Stimulated activated CD8-positive, alpha-beta memory T cell treated with anti-CD3 and anti-CD28 coated beads, Interleukin-15, amount 100 ng/mL, for 24 hours (primary cell): ENCODE results near the gene CCNO.

Experiments used
- DNase-seq: peaks from one replicate; pipeline ENCODE4 v3.0.0-alpha.2; 2020; ENCODE audit warnings: low read depth

The CCNO gene

GRCh38 chr5:55232985-55233928 lies at the start of gene CCNO:
Gene CCNO, minus strand, starts transcription at chr5:55233608. Its CDS starts 85 bp downstream, at chr5:55233523.
- no peak for DNase-seq

- no peak for DNase-seq
Observed at GRCh38 chr5:55278778-55279177, 45.4 kb upstream of the CCNO start.

- DNase-seq, result no peak
Observed at GRCh38 chr5:55276771-55277170, 43.4 kb upstream of the CCNO start.

GRCh38 chr5:55258339-55258738 lies 24.9 kb upstream of the CCNO start:
- DNase-seq, result no peak

- no peak for DNase-seq
Observed at GRCh38 chr5:55254802-55255201, 21.4 kb upstream of the CCNO start.

- no peak for DNase-seq
Observed at GRCh38 chr5:55250064-55250463, 16.7 kb upstream of the CCNO start.

GRCh38 chr5:55241746-55242145 lies 8.3 kb upstream of the CCNO start:
- no peak for DNase-seq

GRCh38 chr5:55236800-55237199 lies 3.4 kb upstream of the CCNO start:
- no peak for DNase-seq

GRCh38 chr5:55234121-55234700 lies 803 bp upstream of the CCNO start:
- DNase-seq, result no peak

GRCh38 chr5:55232271-55232984 lies 980 bp downstream of the CCNO start:
- no peak for DNase-seq

- DNase-seq, result no peak
Observed at GRCh38 chr5:55231919-55232270, 1.5 kb downstream of the CCNO start.

- DNase-seq, result no peak
Observed at GRCh38 chr5:55231029-55231918, 2.1 kb downstream of the CCNO start.

GRCh38 chr5:55230086-55230629 lies 3.2 kb downstream of the CCNO start:
- DNase-seq, result no peak

GRCh38 chr5:55227664-55228430 lies 5.6 kb downstream of the CCNO start:
- DNase-seq, result no peak

GRCh38 chr5:55226934-55227663 lies 6.3 kb downstream of the CCNO start, which contains the start of gene MCIDAS:
Gene MCIDAS, minus strand, starts transcription at chr5:55227315. Its CDS starts 177 bp downstream, at chr5:55227138.
- DNase-seq, result no peak

GRCh38 chr5:55226027-55226933 lies 7.1 kb downstream of the CCNO start:
- DNase-seq, result no peak

GRCh38 chr5:55225346-55225745 lies 8.1 kb downstream of the CCNO start:
- DNase-seq, result no peak

- no peak for DNase-seq
Observed at GRCh38 chr5:55223812-55224240, 9.6 kb downstream of the CCNO start.
